Measurements from ENCODE around the gene ARHGAP25.

ARHGAP25 gene

GRCh38 chr2:68741238-68741637, 6.6 kb downstream of the ARHGAP25 start:
- no peak for DNase-seq

- no peak for DNase-seq
These were observed 7.2 kb downstream of the ARHGAP25 start for GRCh38 chr2:68741805-68742306.

- DNase-seq: no peak
These were observed 8.2 kb downstream of the ARHGAP25 start for GRCh38 chr2:68742626-68743415.

- DNase-seq: no peak
These were observed 8.9 kb downstream of the ARHGAP25 start for GRCh38 chr2:68743531-68743930.

GRCh38 chr2:68744366-68744912, 9.8 kb downstream of the ARHGAP25 start:
- DNase-seq: no peak

- no peak for DNase-seq
These were observed 10.4 kb downstream of the ARHGAP25 start for GRCh38 chr2:68745006-68745405.

GRCh38 chr2:68746408-68746807, 11.8 kb downstream of the ARHGAP25 start:
- no peak for DNase-seq

- DNase-seq: no peak
These were observed 12.8 kb downstream of the ARHGAP25 start for GRCh38 chr2:68747413-68747812.

- DNase-seq: no peak
These were observed 13.3 kb downstream of the ARHGAP25 start for GRCh38 chr2:68747900-68748299.

GRCh38 chr2:68748568-68748967, 14.0 kb downstream of the ARHGAP25 start:
- DNase-seq: no peak

GRCh38 chr2:68749345-68749744, 14.7 kb downstream of the ARHGAP25 start:
- DNase-seq: no peak

GRCh38 chr2:68750592-68751396, 16.2 kb downstream of the ARHGAP25 start:
- no peak for DNase-seq

- DNase-seq: peak in 54 of 56 donors; percentile 10 to 90 (median 69)
These were observed 17.1 kb downstream of the ARHGAP25 start for GRCh38 chr2:68751397-68752339.

- DNase-seq: no peak
These were observed 18.7 kb downstream of the ARHGAP25 start for GRCh38 chr2:68753318-68753717.

GRCh38 chr2:68755071-68755470, 20.5 kb downstream of the ARHGAP25 start:
- DNase-seq: no peak

- no peak for DNase-seq
These were observed 21.6 kb downstream of the ARHGAP25 start for GRCh38 chr2:68756178-68756577.

- no peak for DNase-seq
These were observed 22.5 kb downstream of the ARHGAP25 start for GRCh38 chr2:68757081-68757480.

- no peak for DNase-seq
These were observed 27.5 kb downstream of the ARHGAP25 start for GRCh38 chr2:68762100-68762499.

GRCh38 chr2:68762665-68763064, 28.1 kb downstream of the ARHGAP25 start:
- no peak for DNase-seq

- no peak for DNase-seq
These were observed 29.6 kb downstream of the ARHGAP25 start for GRCh38 chr2:68764041-68764805.
